GM21526 (cell line): ENCODE measurements around the gene SLIT3.

Experiments
- ATAC-seq: cut with Tn5 transposase; IDR thresholded peaks from one replicate; pipeline ENCODE4 v1.9.1; 2021; ENCODE audit warnings: moderate library complexity; ENCODE audit not compliant: unreplicated experiment, low FRiP score

SLIT3 gene

DNA sequence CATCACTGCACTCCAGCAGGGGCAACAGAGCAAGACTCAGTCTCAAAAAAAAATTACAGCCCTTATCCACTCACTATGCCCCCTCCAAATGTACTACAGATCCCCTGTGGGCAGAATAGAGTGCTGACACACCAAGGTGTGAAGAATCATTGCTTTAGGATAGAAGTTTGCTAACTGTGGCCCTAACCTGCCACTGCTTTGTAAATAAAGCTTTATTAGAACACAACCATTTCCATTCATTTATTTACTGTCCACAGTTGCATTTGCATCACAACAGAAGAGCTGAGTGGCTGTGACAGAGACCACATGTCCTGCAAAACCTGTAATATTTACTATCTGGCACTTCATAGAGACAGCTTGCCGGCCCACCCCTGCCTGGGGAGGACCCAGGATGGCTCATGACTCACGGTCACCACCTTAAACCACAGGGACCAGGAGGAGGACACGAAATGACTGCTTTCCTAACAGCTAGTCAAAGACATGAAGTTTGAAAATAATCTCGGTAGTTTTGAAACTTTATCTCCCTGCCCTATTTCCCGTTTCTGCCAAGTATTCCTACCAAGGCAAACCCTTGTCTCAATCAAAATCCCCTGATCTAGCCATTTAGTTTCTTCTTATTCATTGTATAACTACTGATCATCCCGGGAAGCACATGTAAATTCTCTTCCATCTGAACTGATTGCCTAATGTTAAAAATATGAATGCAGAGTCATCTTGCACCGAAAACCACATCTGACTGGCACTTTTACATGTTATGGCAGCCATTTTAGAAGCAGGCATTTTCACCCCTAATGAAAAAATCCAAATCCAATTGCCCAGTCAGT lies 206.1 kb downstream of the SLIT3 start:
- ATAC-seq = no peak

DNA sequence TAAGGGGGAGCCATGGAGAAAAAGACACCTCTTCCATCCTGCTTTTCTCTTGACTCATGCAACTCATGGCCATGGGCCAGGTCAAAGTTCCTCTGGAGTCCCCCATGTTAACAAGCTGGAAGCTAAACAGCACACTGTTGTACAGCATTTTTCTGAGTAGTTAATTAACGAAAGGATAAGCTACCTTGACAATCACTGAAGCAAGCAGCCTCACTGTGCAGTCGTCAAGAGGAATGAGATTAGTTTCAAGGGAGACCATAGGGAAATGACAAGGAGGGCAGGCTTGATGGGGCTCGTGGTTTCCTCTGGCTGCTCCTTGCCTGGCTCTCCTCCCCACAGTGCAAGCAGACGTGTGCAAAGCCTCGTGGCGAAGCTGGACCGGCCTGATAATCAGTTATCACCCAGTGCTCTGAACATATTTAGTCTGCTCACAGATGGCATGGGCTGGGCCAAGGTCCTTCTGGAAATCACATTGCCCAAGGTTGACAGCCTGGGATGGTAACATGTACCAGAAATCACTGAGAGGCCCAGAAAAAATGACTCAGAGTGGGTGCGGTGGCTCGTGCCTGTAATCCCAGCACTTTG lies 209.5 kb downstream of the SLIT3 start:
- ATAC-seq = no peak

DNA sequence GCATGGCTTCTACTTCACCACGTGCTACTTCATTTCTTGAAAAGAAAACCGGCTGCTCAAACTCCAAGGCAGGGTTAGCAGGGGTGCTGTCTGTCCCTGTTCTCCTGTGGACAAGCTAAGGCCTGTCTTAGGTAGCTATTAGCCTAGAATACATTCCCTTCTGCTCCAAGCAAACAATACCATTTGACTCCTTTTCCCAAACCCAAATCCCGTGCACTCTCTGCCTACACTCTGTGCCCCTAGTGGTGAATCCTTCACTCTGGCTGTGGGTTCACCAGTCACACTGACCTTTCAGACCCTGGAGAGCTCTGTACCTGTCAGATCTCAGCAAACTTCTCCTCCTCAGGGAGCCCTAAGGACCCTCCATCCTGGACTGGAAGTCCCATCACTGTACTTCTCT lies 211.6 kb downstream of the SLIT3 start:
- ATAC-seq = no peak

DNA sequence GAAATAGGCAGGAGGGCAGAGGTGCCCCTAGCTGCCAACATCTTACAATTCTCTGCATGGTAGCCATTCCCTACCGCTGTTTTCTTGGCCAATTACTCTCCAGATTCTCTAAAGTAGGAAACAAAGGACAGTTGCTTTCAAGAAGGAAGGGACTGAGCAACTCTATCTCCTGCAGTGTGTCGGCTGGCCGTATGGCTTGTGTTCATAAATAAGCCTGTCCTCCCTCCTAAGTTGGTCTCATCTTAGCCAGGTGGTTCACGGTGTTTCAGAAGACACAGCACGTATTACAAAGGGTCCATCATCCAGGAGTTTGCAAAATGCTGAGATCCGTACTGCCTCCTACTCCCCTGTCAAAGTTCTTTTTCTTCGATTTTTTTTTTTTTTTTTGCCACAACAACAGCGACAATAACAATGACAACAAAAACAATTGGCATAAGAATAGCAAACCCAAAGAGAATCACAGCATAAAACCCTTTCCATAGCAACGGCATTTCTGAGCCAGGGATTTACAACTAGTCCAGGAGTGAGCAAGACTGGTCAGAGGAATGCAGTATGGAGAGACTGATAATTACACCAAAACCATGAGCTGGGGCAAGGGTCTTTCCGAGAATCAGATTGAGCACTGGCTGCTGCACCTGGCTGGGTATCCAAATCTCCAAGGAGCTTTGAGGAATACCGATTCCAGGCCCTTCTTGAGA lies 212.8 kb downstream of the SLIT3 start:
- ATAC-seq = no peak

DNA sequence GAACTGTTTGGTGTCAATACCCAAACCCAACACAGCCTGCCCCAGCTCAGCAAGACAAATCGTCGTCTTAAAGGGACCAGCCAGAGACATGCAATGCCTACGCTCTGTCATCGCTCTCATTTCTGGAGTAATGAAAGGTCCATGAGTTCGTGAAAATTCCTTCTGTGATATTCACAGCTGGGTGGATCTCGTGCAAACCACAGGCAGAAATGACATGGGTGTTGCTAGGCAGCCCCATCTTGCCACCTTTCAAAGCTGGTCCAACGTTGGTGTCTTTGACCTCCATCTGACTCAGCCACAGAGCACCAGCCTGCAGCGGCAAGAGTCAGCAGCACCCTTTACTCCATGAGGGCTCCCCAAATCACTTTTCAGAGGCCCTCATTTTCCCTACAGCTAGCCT lies 215.3 kb downstream of the SLIT3 start:
- ATAC-seq = no peak

DNA sequence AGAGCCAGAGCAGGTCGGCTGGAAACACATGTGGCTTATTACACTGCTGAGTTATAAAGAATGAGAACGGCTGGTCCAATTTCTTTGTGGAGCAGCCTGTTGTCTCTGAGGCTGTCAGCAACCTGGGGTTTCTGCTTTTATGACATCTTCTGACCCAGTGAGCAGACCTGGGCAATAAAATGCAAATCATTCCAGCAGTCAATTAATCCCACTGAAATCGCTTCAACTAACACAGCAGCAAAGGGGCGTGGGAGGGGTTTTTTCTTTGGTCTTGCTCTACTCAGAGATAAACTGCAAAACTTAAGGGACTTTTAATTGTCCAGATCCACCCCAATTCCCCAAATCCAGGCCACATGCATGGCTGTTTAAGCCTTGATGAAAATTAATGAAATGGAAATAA lies 215.7 kb downstream of the SLIT3 start:
- ATAC-seq = no peak

DNA sequence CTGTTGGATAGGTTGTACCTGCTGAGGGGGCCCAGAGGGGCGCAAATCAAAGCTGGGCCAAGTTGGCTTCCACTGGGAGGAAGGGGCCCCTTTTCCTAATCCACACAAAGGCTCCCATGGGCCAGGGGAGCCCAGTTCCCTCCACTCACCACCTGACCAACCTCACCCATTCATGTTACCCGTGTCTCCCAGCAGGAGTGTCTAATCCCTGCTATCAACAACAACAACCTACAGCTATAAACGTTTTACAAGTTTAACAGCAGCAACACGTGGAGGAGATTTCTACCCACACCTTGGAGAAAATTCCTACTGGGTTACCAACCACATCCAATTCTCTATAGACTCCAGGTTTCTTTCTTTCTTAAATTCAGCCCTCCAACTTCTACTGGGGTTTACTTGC lies 216.2 kb downstream of the SLIT3 start:
- ATAC-seq = no peak

DNA sequence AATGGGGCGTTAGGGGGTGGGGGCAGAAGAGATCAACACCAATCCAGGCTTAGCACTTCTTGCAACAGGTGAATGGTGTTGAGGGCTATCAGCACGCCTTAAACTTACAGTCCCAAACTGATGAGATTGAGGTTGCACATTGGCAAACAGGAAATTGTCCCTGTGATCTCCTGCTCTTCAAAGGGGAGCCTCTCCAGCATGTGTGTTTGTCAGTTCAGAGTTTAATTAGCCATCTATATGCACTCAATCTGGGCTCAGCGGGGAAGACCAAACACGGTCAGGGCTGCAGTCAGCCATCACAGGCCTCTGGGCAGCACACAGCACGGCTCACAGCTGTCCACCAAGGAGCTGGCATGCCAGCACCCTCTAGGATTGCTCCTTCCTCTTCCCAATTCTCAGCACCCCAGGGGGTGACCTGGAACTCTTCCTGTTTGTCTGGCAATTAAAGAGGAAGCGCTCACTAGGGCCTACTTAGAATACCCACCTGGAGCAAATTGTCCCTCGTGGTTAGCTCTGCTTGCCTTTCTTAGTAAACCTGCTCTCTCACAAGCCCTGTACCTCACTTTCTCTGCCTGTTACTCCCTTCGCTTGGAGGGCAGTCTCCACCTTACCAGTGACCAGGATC lies 217.4 kb downstream of the SLIT3 start:
- ATAC-seq = no peak

DNA sequence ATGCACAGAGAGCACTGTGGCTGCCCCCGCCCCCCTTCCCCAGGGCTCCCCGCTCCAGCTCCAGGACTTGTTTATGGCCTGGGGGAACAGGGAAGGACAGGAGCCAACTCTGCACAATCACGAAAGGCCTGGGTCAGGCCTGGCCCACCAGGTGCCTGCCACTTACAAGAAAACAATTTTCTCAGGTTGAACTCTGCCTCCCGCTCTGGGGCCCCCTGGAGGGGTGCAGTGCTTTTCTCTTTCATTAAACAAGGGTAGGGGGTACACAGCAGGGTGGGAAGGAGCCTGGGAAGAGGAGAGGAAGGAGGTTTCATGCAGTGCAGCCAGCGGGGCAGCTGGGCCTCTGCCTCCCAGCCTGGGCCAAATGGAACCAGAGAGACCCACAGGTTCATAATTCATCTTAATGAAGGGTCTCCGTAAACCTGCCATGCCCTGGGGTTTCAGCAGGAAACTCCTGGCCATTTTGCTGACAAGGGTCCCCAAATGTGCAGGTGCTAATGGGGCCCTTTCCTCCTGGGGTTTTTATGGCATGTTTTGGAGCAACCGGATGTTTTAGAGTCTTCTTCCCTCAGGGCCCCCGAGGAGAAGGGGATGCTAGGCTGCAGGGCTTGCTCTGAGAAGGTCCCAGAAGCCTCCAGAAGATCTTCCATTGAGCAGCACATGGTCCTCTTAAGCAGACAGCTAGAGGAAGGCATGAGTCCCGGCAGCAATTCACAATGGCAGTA lies 219.8 kb downstream of the SLIT3 start:
- no peak for ATAC-seq

DNA sequence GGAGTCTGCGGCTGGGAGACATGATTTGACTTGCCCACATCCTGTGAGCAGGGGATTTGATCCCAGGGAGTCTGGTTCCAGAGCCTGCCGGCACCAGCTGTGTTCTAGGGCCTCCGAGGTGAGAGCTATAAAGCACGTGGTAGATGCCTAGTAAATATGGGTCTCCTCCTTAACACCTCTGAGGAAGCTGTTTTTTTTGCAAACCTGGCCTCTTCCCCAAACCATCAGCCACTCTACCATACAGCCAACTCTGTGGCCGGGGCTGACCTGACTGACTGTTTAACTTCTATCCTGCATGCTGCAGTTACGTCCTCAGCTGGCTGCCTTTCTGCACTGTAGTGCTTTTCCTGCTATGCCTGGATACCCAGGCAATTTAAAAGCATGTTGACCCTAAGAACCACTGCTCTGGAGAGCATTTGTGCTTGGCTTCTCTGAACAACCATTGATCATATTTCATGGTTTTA lies 220.5 kb downstream of the SLIT3 start:
- no peak for ATAC-seq

DNA sequence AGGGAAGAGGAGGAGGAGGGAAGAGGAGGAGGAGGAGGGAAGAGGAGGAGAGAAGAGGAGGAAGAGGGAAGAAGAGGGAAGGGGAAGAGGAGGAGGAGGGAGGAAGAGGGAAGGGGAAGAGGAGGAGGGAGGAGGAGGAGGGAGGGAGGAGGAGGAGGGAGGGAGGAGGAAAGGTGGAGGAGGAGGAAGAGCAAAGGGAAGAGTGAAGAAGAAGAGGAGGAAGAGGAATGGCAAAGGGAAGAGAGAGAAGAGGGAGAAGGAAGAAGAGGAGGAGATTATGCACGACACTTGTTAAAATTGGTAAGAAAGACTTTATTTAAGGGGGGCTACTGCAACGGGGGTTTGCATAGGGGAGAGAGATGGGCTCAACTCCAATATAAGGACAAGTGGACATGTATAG lies 221.2 kb downstream of the SLIT3 start:
- ATAC-seq = no peak

DNA sequence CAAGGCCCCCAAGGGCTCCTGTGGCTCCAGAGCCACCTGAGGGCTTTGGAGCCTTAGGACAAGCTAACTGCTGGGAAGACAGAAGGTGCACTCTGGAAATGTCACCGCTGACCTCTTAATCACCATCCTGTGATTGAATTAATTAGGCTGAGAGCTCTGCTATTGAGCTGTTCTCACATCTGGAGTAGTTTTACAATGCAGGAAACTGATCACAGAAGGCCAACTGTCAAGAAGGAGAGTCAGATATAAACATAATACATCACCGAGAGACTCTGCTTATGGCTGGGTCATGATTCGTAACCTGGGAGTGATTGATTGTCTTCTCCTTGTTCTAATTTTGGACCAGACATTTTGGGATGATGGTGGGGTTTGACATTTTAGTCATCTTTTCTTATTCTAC lies 226.1 kb downstream of the SLIT3 start:
- ATAC-seq = no peak

DNA sequence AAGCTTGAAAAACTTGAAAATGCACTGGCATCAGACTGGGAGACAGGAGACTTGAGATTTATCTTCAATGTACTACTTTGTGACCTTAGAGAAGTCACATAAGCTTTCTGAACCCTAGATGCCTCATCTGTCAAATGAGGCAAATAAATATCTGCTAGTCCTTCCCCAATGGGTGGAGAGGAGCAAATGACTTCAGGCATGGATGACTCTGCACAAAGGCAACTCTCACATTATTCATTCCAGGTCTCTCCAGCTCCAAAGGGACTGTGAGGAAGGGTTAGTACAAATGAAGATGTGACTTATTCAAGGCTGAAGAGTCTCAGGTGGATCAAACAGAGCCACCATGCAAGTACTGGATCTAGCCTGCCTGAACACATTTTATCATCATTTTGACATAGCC lies 228.7 kb downstream of the SLIT3 start:
- no peak for ATAC-seq

DNA sequence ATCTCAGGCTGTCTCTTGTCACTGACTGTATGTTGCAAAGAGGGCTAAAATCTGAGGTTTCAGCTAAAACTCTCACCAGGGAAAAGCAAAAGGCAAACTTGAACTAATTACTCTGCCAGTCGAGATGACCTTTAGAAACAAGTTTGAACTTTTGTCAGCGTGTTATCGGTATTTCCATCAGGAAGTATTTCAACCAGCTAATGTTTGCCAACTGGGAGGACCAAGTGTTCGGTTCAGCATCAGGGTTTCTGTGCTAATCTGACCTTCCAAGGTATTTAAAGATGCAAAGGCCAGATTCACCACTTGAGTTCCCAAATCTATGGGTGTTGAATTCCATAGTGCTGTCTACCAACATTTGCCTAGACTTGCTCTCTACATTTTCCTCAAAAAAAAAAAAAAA lies 230.5 kb downstream of the SLIT3 start:
- no peak for ATAC-seq

DNA sequence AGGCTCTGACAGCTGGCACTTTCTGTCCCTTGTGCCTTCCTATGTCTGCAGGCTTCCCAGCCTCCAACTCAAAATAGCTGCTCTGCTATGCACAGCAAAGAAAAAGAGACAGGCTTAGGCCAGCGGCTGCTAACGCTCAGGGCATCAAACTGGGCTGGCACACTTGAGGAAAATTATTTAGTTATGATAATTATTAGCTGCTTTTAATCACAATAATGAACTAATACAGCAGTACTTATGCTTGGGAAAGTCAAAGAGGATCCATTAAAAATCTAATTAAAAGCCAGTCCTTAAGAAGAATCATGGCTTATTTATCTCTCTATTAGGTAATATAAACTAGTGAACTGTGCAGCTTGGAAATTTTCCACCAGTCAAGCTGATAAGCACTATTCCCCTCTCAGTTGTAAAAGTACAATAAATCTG lies 233.2 kb downstream of the SLIT3 start:
- no peak for ATAC-seq

DNA sequence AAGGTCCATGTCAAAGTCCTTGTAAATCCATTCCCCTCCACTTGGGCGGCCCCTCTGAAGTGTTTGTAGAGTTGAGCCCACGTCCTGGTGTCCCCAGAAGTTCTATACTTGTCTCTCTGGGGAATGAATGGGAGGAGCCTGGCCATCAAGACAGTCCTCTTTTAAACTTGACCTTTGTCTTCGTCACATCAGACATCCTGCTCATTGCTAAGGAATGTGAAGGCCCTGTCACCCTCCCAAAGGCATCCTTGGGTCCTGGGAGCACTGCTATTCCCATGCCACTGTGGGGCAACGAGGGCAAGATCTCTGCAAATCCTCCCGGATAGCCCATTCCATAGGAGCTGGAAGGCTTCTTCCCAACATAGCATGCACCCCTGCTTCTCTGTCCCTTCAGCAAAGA lies 235.5 kb downstream of the SLIT3 start:
- no peak for ATAC-seq

DNA sequence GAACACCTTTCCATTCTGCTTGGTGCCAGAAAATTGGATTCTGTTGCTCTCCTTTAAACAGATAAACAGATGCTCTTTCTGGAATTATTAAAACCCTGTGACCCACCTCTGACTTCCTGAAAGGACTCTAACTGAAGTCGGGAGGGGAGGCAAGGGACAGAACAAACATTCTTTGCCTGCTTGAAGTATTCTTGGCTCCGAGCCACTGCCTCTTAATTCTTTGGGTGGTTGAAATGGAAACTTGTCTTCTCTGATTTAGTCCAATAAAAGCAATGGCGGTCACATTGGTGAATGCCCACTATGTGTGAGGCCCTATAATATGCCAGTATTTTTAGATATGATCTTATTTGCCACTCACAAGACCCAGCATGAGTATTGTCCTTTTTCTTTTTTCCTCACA lies 236.8 kb downstream of the SLIT3 start:
- no peak for ATAC-seq

DNA sequence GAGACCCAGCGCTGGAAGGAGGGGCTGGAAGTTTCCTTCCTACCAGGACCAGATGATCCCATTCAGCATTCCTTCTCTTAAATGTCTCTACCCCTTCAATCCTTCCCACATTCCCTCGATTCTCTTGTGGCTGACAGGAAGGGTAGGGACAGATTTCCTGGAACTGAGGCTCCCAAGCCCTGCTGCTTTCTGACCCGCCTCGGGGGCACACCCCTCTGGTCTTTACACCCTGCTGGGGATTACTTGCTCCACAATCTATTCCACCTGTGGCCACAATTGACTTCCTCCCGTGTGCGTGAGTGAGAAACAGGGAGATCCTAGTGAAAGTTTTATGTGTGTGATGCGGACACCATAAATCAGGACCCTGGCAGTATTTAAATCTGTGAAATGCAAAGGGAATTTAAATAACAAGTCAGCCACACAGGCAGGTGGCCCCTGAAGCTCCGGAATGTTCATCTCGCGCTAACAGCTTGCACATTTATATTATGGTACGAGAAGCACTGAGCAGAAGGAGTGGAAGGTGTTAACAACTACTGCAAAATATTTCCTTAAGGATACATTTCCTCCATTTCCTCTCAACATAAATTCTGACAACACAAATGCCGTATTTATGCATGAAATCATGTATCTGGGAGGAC lies 237.5 kb downstream of the SLIT3 start:
- no peak for ATAC-seq

DNA sequence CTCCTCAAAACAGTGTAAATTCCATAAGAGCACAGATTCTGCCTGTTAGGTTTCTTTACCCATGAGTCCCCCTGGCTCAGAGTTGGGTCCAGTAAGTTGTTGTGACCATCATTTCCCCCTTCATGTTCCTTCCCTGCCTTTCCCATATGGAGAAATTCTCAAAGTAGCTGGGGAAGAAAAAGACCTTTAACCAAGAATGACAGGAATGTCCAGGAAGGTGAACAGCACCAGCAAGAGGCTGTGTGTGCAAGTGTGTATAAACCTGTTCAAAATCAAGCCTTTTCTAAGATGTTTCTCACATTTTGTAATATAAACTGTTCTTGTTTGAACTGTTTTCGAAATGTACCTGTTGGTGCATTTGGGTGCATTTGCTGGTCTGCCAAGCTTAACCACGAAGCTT lies 238.2 kb downstream of the SLIT3 start:
- no peak for ATAC-seq

DNA sequence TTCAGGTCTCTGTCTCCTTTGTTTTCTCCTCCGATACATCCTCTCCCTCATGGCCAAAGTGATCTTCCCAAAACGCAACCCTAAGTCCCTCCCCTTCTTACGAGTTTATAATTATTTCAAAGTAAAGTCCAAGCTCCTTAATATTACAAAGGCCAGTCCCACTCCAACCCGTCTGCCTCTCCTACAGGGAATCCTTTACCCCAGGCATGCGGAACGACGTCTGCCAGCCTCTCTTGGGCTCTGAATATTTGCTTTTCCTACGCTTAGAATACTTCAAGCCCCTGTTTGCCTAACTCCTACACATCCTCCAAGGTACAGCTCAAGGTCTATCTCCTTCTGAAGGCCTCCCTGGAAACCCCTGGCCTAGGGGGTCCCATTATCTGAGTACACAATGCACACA lies 246.4 kb downstream of the SLIT3 start:
- ATAC-seq = no peak
